GM12872 (cell line): ENCODE results near the gene SLU7.

ENCODE experiments used
- TF ChIP-seq, protein P1 (sequence below): IDR thresholded peaks from 3 replicates; pipeline ENCODE4 v1.5.1; 2011; ENCODE audit warnings: low read depth, mild to moderate bottlenecking, low read length, moderate library complexity; ENCODE audit not compliant: insufficient read depth

The SLU7 gene

DNA sequence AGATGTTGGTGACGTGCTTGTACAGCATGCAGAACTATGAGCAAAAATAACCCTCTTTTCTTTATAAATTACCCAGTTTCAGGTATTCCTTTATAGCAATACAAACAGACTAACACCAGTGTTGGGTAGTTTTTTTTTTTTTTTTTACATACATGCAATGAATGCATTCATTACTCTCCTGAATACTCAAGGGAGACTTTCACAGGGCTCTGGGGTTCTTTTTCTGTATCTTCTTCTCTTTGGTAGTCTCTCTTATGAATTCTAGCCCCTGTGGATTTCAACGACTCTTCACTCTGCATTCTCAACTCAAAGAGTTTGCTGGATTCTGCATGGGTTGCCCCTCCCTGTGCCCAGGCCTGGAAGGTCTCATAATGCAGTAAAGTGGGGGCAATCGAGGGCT lies 30.6 kb upstream of the SLU7 start:
- TF ChIP-seq, protein P1, sequence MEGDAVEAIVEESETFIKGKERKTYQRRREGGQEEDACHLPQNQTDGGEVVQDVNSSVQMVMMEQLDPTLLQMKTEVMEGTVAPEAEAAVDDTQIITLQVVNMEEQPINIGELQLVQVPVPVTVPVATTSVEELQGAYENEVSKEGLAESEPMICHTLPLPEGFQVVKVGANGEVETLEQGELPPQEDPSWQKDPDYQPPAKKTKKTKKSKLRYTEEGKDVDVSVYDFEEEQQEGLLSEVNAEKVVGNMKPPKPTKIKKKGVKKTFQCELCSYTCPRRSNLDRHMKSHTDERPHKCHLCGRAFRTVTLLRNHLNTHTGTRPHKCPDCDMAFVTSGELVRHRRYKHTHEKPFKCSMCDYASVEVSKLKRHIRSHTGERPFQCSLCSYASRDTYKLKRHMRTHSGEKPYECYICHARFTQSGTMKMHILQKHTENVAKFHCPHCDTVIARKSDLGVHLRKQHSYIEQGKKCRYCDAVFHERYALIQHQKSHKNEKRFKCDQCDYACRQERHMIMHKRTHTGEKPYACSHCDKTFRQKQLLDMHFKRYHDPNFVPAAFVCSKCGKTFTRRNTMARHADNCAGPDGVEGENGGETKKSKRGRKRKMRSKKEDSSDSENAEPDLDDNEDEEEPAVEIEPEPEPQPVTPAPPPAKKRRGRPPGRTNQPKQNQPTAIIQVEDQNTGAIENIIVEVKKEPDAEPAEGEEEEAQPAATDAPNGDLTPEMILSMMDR = no peak

DNA sequence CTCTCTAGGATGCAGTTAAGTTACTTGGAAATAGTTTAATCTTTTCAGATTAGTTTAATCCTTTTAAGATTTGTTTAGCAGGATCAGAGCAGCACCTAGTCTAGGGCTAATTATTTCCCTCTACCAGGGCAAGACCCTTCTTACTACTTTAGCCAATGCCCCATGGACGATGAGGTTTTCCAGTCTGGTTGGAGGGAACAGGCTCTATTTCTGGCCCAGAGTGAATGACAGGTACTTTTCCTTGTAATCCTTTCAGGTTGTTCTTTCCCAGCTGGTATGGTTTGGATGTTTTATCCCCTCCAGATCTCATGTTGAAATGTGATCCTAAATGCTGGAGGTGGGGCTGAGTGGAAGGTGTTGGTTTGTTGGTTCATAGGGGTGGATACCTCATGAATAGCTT lies 30.0 kb upstream of the SLU7 start:
- TF ChIP-seq, protein P1 = no peak

DNA sequence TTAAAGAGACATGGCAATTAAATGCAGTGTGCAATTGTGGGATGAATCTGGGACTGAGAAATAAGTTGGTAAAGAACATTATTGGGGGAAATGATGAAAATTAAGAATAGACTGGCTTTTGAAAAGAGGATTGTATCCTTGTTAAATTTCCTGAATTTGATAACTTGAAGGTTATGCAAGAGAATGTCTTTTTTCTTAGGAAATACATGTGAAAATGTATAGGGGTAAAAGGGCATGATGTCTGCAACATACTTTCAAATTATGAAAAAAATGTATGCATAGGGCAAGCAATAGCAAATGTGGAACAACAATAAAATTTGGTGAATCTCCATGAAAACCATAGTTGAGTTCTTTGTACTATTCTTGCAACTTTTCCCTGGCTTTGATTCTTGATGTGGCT lies 26.9 kb upstream of the SLU7 start:
- TF ChIP-seq, protein P1 = no peak

DNA sequence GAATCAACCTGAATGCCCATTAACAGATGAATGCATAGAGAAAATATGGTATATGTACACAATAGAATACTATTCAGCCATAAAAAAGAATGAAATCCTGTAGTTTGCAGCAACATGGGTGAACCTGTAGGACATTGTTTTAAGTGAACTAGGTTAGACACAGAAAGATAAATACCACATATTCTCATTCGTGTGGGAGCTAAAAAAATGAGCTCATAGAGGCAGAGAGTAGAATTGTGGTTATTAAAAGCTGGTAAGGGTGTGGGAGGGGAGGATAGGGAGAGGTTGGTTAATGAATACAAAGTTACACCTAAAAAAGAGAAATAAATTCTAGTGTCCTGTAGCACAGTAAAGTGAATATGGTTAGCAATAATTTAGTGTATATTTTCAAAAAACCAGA lies 26.3 kb upstream of the SLU7 start:
- TF ChIP-seq, protein P1 = no peak

DNA sequence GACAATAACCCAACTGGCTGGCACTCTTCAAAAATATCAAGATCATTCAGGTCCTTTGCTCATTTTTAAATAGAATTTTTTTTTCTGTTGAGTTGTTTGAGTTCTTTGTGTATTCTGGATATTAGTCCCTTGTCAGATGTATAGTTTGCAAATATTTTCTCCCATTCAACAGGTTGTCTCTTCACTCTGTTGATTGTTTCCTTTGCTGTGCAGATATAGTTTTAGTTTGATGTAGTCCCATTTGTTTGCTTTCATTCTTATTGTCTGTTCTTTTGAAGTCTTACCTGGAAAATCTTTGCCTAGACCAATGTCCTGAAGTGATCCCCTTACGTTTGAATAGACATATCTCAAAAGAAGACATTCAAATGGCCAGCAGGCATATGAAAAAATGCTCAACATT lies 25.5 kb upstream of the SLU7 start:
- TF ChIP-seq, protein P1 = no peak

DNA sequence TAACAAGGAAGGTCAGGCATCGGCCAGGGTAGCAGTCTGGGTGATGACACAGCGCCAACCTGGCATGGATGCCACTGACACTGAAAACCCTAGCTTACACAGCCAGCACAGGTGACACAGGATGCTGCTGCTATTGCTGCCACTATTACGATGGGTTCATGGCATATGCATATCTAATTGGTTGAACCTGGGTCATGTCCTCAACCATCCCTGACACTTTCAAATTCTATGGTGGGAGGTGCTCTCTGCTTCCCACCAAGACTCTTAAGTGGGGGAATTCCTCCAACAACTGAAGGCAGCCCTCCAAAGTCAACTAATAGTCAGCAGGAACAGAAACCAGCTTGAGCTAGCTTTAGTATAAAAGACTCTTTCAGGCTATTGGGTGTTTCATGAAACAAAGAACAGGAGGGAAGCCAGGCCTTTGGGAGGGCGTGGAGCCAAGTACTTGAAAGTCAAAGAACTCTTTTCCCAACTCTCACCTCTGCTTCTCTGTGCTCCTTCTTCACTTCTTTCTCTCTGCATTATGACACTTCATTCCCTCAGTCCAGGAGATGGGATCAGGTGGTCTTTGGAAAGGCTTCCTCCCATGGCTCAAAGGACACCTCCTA lies 24.0 kb upstream of the SLU7 start:
- TF ChIP-seq, protein P1 = no peak

DNA sequence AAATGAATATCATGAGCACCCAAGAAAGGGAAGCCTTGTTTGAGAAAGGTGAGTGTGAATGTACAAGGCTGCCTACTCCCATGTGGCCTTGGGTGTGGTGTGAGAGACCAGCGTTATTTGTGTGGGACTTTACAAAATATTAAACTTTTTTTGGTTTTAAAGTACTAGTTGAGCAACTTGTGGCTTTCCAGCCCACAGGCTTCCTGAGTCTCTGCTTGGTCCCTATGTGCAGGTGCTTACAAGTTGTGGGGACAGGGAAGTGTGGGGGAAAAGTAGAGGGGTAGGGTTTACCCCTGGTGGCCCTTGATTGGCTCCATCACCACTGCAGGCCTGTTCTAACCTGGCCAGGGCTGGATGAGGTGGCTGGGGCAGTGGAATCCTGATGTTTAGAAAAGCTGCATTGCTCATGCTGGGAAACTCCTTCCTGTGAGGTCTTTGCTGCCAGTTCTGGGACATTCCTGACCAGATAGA lies 22.5 kb upstream of the SLU7 start:
- TF ChIP-seq, protein P1 = no peak
